H1 (cell line): Measurements from ENCODE around the gene UROC1. TPM values are rescaled to one million over a fixed set of nuclear protein-coding genes. Genes with fewer than 3 reads are reported as not detected.

Experiments
- CTCF ChIA-PET: fragments of 300-600 bp; sonication (Branson Sonifier 250); formaldehyde crosslinking; loops from one replicate; lab custom pipeline; 2021; ENCODE audit not compliant: partially characterized antibody; lab: Charles Lee
- POLR2A ChIA-PET: fragments of 300-600 bp; sonication (Branson Sonifier 250); formaldehyde crosslinking; loops from one replicate; lab custom pipeline; 2021; ENCODE audit warnings: inconsistent platforms; ENCODE audit not compliant: partially characterized antibody; lab: Charles Lee
- DNase-seq, 2 experiments: peaks; one replicate each; pipeline versions ENCODE4 v3.0.0 to v3.0.0-alpha.2; 2010 to 2022; ENCODE audit warnings: low spot score in 2 of 2, low read depth in 1 of 2, mixed read lengths in 1 of 2
- FAIRE-seq: peaks from 2 replicates; lab custom pipeline; 2011; peaks lifted over from hg19 to GRCh38; lab: Jason Lieb, UNC
- H2AFZ ChIP-seq: 2 replicates; pipeline ENCODE4 v1.8.1; 2012; ENCODE audit warnings: low read length, inconsistent platforms
- H2AK5ac ChIP-seq: 2 replicates; pipeline ENCODE4 v1.6.1; 2013; ENCODE audit warnings: low read depth, low read length
- H2BK120ac ChIP-seq: replicated peaks from 2 replicates; pipeline ENCODE3; 2013; ENCODE audit warnings: low read depth, low read length, inconsistent platforms
- H2BK12ac ChIP-seq: 2 replicates; pipeline ENCODE4 v1.6.1; 2013; ENCODE audit warnings: low read depth, low read length
- H2BK15ac ChIP-seq: 2 replicates; pipeline ENCODE4 v1.6.1; 2013; ENCODE audit warnings: low read length
- H2BK20ac ChIP-seq: 2 replicates; pipeline ENCODE4 v1.6.1; 2013; ENCODE audit warnings: low read length
- H2BK5ac ChIP-seq: 2 replicates; pipeline ENCODE4 v1.6.1; 2013; ENCODE audit warnings: low read depth, low read length
- H3K14ac ChIP-seq: 2 replicates; pipeline ENCODE4 v1.6.1; 2013; ENCODE audit warnings: inconsistent platforms; ENCODE audit not compliant: insufficient read length
- H3K18ac ChIP-seq: 2 replicates; pipeline ENCODE4 v1.6.1; 2013; ENCODE audit warnings: low read length; ENCODE audit errors: extremely low read depth
- H3K23ac ChIP-seq: 2 replicates; pipeline ENCODE4 v1.6.1; 2013; ENCODE audit warnings: inconsistent platforms; ENCODE audit not compliant: insufficient read length
- H3K23me2 ChIP-seq: 2 replicates; pipeline ENCODE4 v1.6.1; 2013; ENCODE audit warnings: low read depth, low read length
- H3K27ac ChIP-seq: 2 replicates; pipeline ENCODE4 v1.6.1; 2011; ENCODE audit warnings: low read depth, low read length, inconsistent platforms
- H3K27me3 ChIP-seq, 4 experiments: replicated peaks in 1 of 4; 1 replicate in 1 of 4; 2 replicates in 3 of 4; pipeline versions ENCODE4 v1.6.1 to v1.8.1; 2011 to 2013; ENCODE audit warnings: low read length in 3 of 4, mild to moderate bottlenecking in 3 of 4, inconsistent platforms in 2 of 4, mixed read lengths in 2 of 4, moderate library complexity in 1 of 4; ENCODE audit not compliant: control insufficient read depth in 3 of 4, insufficient read depth in 3 of 4; ENCODE audit errors: extremely low read depth in 1 of 4
- H3K36me3 ChIP-seq, 4 experiments: 2 replicates each; pipeline versions ENCODE4 v1.6.1 to v1.8.1; 2011 to 2013; ENCODE audit warnings: mild to moderate bottlenecking in 4 of 4, low read length in 3 of 4, moderate library complexity in 2 of 4, control low read depth in 1 of 4, inconsistent platforms in 1 of 4; ENCODE audit not compliant: insufficient read depth in 4 of 4, control insufficient read depth in 2 of 4
- H3K4ac ChIP-seq: replicated peaks from 2 replicates; pipeline ENCODE3; 2013; ENCODE audit warnings: low read length, low read depth, mixed read lengths, inconsistent platforms; ENCODE audit not compliant: insufficient read length
- H3K4me1 ChIP-seq, 4 experiments: replicated peaks in 1 of 4; 1 replicate in 1 of 4; 2 replicates in 3 of 4; pipeline versions ENCODE4 v1.6.1 to v1.8.1; 2011 to 2013; ENCODE audit warnings: low read length in 3 of 4, inconsistent platforms in 2 of 4, mixed read lengths in 1 of 4; ENCODE audit not compliant: insufficient read depth in 4 of 4, control insufficient read depth in 3 of 4
- H3K4me2 ChIP-seq, 2 experiments: 2 replicates each; pipeline versions ENCODE4 v1.6.1 to v1.8.1; 2011 to 2013; ENCODE audit warnings: low read depth in 2 of 2, low read length in 2 of 2, control low read depth in 1 of 2, inconsistent platforms in 1 of 2, mild to moderate bottlenecking in 1 of 2; ENCODE audit not compliant: insufficient read depth in 1 of 2
- H3K4me3 ChIP-seq, 4 experiments: fragments of 200-600, 300-600 bp in 1 of 4; sonication (generic), shearing (Covaris generic), sonication (Bioruptor Twin) in 1 of 4; 2 replicates each; pipeline versions ENCODE4 v1.5.1 to v1.8.1; 2011 to 2016; ENCODE audit warnings: low read length in 4 of 4, low read depth in 3 of 4, control low read depth in 2 of 4, inconsistent platforms in 2 of 4, mild to moderate bottlenecking in 2 of 4, mixed read lengths in 1 of 4, moderate library complexity in 1 of 4; ENCODE audit not compliant: insufficient read depth in 2 of 4; ENCODE audit errors: extremely low read depth in 1 of 4
- H3K56ac ChIP-seq: replicated peaks from 2 replicates; pipeline ENCODE3; 2013; ENCODE audit warnings: low read depth, mild to moderate bottlenecking, mixed read lengths, low read length, inconsistent platforms; ENCODE audit not compliant: insufficient read length
- H3K79me1 ChIP-seq: 2 replicates; pipeline ENCODE4 v1.6.1; 2013; ENCODE audit warnings: low read depth, low read length, control low read depth
- H3K79me2 ChIP-seq, 2 experiments: 2 replicates each; pipeline versions ENCODE4 v1.6.1 to v1.8.1; 2012 to 2013; ENCODE audit warnings: low read length in 2 of 2, mild to moderate bottlenecking in 2 of 2, inconsistent platforms in 1 of 2; ENCODE audit not compliant: insufficient read depth in 2 of 2, control insufficient read depth in 1 of 2
- H3K9ac ChIP-seq, 4 experiments: replicated peaks in 1 of 4; 1 replicate in 1 of 4; 2 replicates in 3 of 4; pipeline versions ENCODE4 v1.6.1 to v1.8.1; 2011 to 2013; ENCODE audit warnings: low read depth in 3 of 4, low read length in 3 of 4, control low read depth in 2 of 4, mild to moderate bottlenecking in 2 of 4, moderate library complexity in 2 of 4, inconsistent platforms in 1 of 4; ENCODE audit errors: extremely low read depth in 1 of 4
- H3K9me3 ChIP-seq, 2 experiments: 2 replicates each; pipeline versions ENCODE4 v1.6.1 to v1.8.1; 2012 to 2013; ENCODE audit warnings: mild to moderate bottlenecking in 2 of 2, moderate library complexity in 2 of 2, control low read depth in 1 of 2, inconsistent platforms in 1 of 2, low read depth in 1 of 2, low read length in 1 of 2, mixed read lengths in 1 of 2; ENCODE audit not compliant: insufficient read depth in 2 of 2
- H4K20me1 ChIP-seq, 2 experiments: replicated peaks in 1 of 2; 2 replicates each; pipeline versions ENCODE3 to v1.8.1; 2011 to 2013; ENCODE audit warnings: inconsistent platforms in 2 of 2, low read length in 2 of 2, mild to moderate bottlenecking in 1 of 2; ENCODE audit not compliant: insufficient read depth in 2 of 2, control insufficient read depth in 1 of 2
- H4K5ac ChIP-seq: 2 replicates; pipeline ENCODE4 v1.6.1; 2013; ENCODE audit warnings: low read length, low read depth, mixed read lengths, inconsistent platforms; ENCODE audit not compliant: insufficient read length
- H4K8ac ChIP-seq: 2 replicates; pipeline ENCODE4 v1.8.0; 2013; ENCODE audit warnings: mild to moderate bottlenecking, moderate library complexity, low read length, inconsistent platforms; ENCODE audit not compliant: insufficient read depth; ENCODE audit errors: extremely low read depth
- H4K91ac ChIP-seq: replicated peaks from 2 replicates; pipeline ENCODE3; 2013; ENCODE audit warnings: low read length, mixed read lengths, inconsistent platforms; ENCODE audit not compliant: insufficient read length
- KDM5A ChIP-seq: fragments of 200-600 bp; IDR thresholded peaks from 2 replicates; pipeline ENCODE4 v1.7.1; 2012; ENCODE audit warnings: mild to moderate bottlenecking, low read length, inconsistent platforms, mixed read lengths
- POLR2A ChIP-seq, 2 experiments: IDR thresholded peaks; 1 replicate in 1 of 2; 2 replicates in 1 of 2; pipeline ENCODE4 v1.6.1; 2011; ENCODE audit warnings: low read depth in 2 of 2, low read length in 2 of 2, mild to moderate bottlenecking in 2 of 2; ENCODE audit errors: control extremely low read depth in 1 of 2
- WGBS, 2 experiments: shearing (Covaris generic) in 1 of 2; methylation state at CpG; one replicate each; pipeline versions ENCODE4 v1.1.6 to v1.1.7; 2013 to 2015; ENCODE audit warnings: low lambda C conversion rate in 2 of 2, mixed read lengths in 2 of 2, inconsistent platforms in 1 of 2, low coverage in 1 of 2, missing lambda C conversion rate in 1 of 2; ENCODE audit not compliant: insufficient replicate concordance in 2 of 2, insufficient coverage in 1 of 2, insufficient read length in 1 of 2; ENCODE audit errors: extremely low coverage in 1 of 2, missing lambda C conversion rate in 1 of 2; 5-methylcytosine and 5-hydroxymethylcytosine counted together
- polyA plus RNA-seq, 7 experiments: library from polyadenylated mRNA; depleted of rRNA in 3 of 7; stranded (reverse) in 5 of 7; unstranded in 2 of 7; fragments of >200 nt in 5 of 7; fragments of 200-250 nt in 2 of 7; gene quantifications; 1 replicate in 5 of 7; 2 replicates in 1 of 7; 4 replicates in 1 of 7; pipeline versions ENCODE4 v1.2.1 to v1.2.3, GENCODE V29; 2011 to 2013; ENCODE audit warnings: missing spikeins in 2 of 7, mixed read lengths in 2 of 7
- total RNA-seq: library from RNA; stranded (reverse); fragmentation: NEBNext Ultra II Directional; extraction: Animal tissue kit (Norgen Biotek cat#: 25700); gene quantifications from 2 replicates; pipeline ENCODE4 v1.2.1, GENCODE V29; 2021

UROC1 gene
- total and polyA plus RNA-seq, 2 of the 8 experiments (the other 6 are each of a cell fraction or from before 2014, with no cell fraction given) = 0.03 TPM; not detected in 1

DNA sequence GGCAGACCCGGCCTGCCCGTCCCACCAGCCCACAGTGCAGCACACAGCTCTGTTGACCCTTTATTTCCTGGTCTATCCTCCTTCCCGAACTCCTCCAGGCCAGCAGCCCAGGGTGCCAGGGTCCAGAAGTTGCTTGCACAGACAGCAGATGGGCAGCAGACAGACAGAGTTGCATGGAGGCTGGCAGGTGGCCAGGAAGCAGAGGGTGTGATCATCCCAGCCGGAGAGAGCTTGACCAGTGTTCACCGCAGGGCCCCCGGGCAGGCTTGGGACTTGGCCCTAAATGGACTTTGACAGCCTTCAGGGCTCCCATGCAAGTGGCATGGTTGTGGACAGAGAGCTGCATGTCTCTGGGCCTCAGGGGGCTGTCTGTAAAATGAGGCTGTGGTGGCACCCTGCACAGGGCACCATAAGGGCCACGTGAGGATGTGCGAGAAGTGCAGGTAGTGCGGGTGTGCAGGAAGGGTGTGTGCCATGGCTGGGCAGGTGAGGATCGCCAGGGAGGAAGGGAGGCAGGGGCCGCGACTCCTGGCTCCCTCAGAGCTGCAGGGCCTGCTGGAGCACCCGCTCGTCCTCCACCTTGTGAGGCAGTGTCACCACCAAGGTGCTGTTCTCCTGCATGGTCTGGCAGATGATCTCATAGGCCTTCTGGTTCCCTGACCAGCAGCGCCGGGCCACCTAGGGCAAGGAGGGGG, 35.6 kb downstream of the UROC1 start:
- Histone ChIP-seq H3K18ac (no peak overlapping the region; the same call in 1 of the 2 replicates), H3K9ac (no peak overlapping the region), H2BK5ac (peak overlapping the region; percentile 35; the same call in 1 of the 2 replicates)
- no peak for DNase-seq
- TF ChIP-seq POLR2A (IDR thresholded peaks at IDR 0.05; ENCODE audit: control extremely low read depth in 1 of 2, low read depth in 2 of 2, low read length in 2 of 2) = no peak
- TF ChIP-seq KDM5A = no peak
- TF ChIP-seq, all 59 proteins: peak for 0
- no peak overlapping the region for H3K4me2 ChIP-seq
- 94% methylated on average over 16 of the region's 16 CpGs; no CpG with 5 or more reads in 1 of the 2 experiments for WGBS, 2 experiments
- no peak overlapping the region for H4K91ac ChIP-seq
- no peak overlapping the region for H3K4ac ChIP-seq
- no peak for FAIRE-seq
- H3K27ac ChIP-seq = no peak overlapping the region
- ChIA-PET CTCF (interaction anchor here (0.7 to 1.4 kb wide), 2 partner anchors 17 to 794 kb away, joined by 3 to 4 read pairs; no protein-coding TSS in a partner anchor), POLR2A (interaction anchor here (1.4 kb wide), 1 partner anchor 9 kb away, joined by 4 read pairs; no protein-coding TSS in a partner anchor)
- no peak overlapping the region for H3K23ac ChIP-seq
- H3K79me2 ChIP-seq = no peaks in the 10 kb centered on the region
- H2BK120ac ChIP-seq = no peak overlapping the region
- no peaks in the 10 kb centered on the region for H3K79me1 ChIP-seq
- H2BK20ac ChIP-seq = 0 out of 2 replicates have a peak overlapping the region, but pooled peaks have one; percentile 61
- no peaks in the 10 kb centered on the region for H4K20me1 ChIP-seq
- H2BK12ac ChIP-seq = peak overlapping the region; percentile 87; the same call in 1 of the 2 replicates
- H4K5ac ChIP-seq = no peak overlapping the region
- no peak overlapping the region for H3K14ac ChIP-seq
- no peaks in the 10 kb centered on the region for H3K27me3 ChIP-seq
- no peaks in the 10 kb centered on the region for H3K36me3 ChIP-seq
- H3K56ac ChIP-seq = no peak overlapping the region
- H2BK15ac ChIP-seq = no peak overlapping the region
- H2AFZ ChIP-seq = no peak overlapping the region
- H3K4me3 ChIP-seq = no peak overlapping the region
- no peaks in the 10 kb centered on the region for H3K23me2 ChIP-seq
- H3K4me1 ChIP-seq = peaks cover 0 to 22% (median 11%) of the 10 kb centered on the region in 4 experiments; a peak in 6 of 7 replicates
- H2AK5ac ChIP-seq = peak overlapping the region; percentile 75; the same call in 1 of the 2 replicates
- H4K8ac ChIP-seq = peak overlapping the region; percentile 76; the same call in 1 of the 2 replicates
- H3K9me3 ChIP-seq = no peaks in the 10 kb centered on the region
